Neural cell (in vitro differentiated cells): ENCODE results near the gene KRTAP10-2. TPM values are rescaled to one million over a fixed set of nuclear protein-coding genes. Genes with fewer than 3 reads are reported as not detected.
"Not testable (repeated sequence)": the region's sequence is repeated elsewhere in the genome, so short reads cannot be mapped to it uniquely, and the experiment has no call there.

ENCODE experiments used
- H2AFZ ChIP-seq: fragments of 200-600, 300-800 bp; sonication (generic), shearing (Covaris generic); 2 replicates; pipeline ENCODE4 v1.6.0; 2014; ENCODE audit warnings: low read depth, mild to moderate bottlenecking, antibody characterized with exemption, low read length, moderate library complexity
- H3F3A ChIP-seq: fragments of 200-600 bp; shearing (Covaris generic); 2 replicates; pipeline ENCODE4 v1.6.1; 2016; ENCODE audit warnings: mild to moderate bottlenecking, moderate library complexity, mixed read lengths, antibody characterized with exemption, low read length; ENCODE audit not compliant: insufficient read depth, poor library complexity, severe bottlenecking
- H3K27ac ChIP-seq: fragments of 200-600, 300-800 bp; sonication (generic), shearing (Covaris generic); 2 replicates; pipeline ENCODE4 v1.5.1; 2014; ENCODE audit warnings: mild to moderate bottlenecking, low read length, moderate library complexity
- H3K27me3 ChIP-seq: fragments of 300-800, 200-600 bp; sonication (generic), shearing (Covaris generic); 2 replicates; pipeline ENCODE4 v1.6.0; 2014; ENCODE audit warnings: mild to moderate bottlenecking, low read depth, low read length, moderate library complexity; ENCODE audit not compliant: insufficient read depth
- H3K36me3 ChIP-seq: fragments of 300-800, 200-600 bp; sonication (generic), shearing (Covaris generic); 2 replicates; pipeline ENCODE4 v1.5.1; 2014; ENCODE audit warnings: mild to moderate bottlenecking, antibody characterized with exemption, low read length, moderate library complexity; ENCODE audit not compliant: insufficient read depth
- H3K4me2 ChIP-seq: fragments of 300-800, 200-600 bp; sonication (generic), shearing (Covaris generic); 2 replicates; pipeline ENCODE4 v1.6.0; 2014; ENCODE audit warnings: mild to moderate bottlenecking, low read length
- H3K4me3 ChIP-seq: fragments of 300-800, 200-600 bp; sonication (generic), shearing (Covaris generic); 2 replicates; pipeline ENCODE4 v1.5.1; 2014; ENCODE audit warnings: mild to moderate bottlenecking, low read length, moderate library complexity
- H3K79me2 ChIP-seq: fragments of 200-600 bp; shearing (Covaris generic); replicated peaks from 2 replicates; pipeline ENCODE4 v1.6.0; 2014; ENCODE audit warnings: mild to moderate bottlenecking, low read length, moderate library complexity; ENCODE audit not compliant: insufficient read depth
- H3K9ac ChIP-seq: fragments of 300-800, 200-600 bp; sonication (generic), shearing (Covaris generic); 2 replicates; pipeline ENCODE4 v1.6.1; 2016; ENCODE audit warnings: mild to moderate bottlenecking, low read length, mixed read lengths
- H3K9me2 ChIP-seq: fragments of 200-600 bp; shearing (Covaris generic); 2 replicates; pipeline ENCODE4 v1.6.1; 2016; ENCODE audit warnings: mild to moderate bottlenecking, low read length, mixed read lengths; ENCODE audit not compliant: insufficient read depth
- H3K9me3 ChIP-seq: fragments of 200-600, 300-800 bp; sonication (generic), shearing (Covaris generic); 2 replicates; pipeline ENCODE4 v1.6.1; 2016; ENCODE audit warnings: mild to moderate bottlenecking, mixed run types, low read length, moderate library complexity, mixed read lengths
- H4K20me1 ChIP-seq: fragments of 200-600 bp; shearing (Covaris generic); 2 replicates; pipeline ENCODE4 v1.6.1; 2016; ENCODE audit warnings: mild to moderate bottlenecking, mixed run types; ENCODE audit not compliant: insufficient read depth
- EP300 ChIP-seq: fragments of 450-650 bp; conservative IDR thresholded peaks from 2 replicates; pipeline ENCODE4 v1.6.1; 2014; ENCODE audit warnings: antibody characterized with exemption, mild to moderate bottlenecking, moderate library complexity; ENCODE audit not compliant: poor library complexity, severe bottlenecking
- EZH2 ChIP-seq: fragments of 200-600, 300-800 bp; shearing (Covaris generic), sonication (generic); IDR thresholded peaks from 2 replicates; pipeline ENCODE4 v1.6.1; 2014; ENCODE audit warnings: antibody characterized with exemption, low read length, borderline replicate concordance, mild to moderate bottlenecking; ENCODE audit not compliant: insufficient read depth, poor library complexity, severe bottlenecking
- MXI1 ChIP-seq: fragments of 450-650 bp; conservative IDR thresholded peaks from 2 replicates; pipeline ENCODE4 v1.6.1; 2014; ENCODE audit warnings: antibody characterized with exemption, mild to moderate bottlenecking; ENCODE audit not compliant: poor library complexity, severe bottlenecking
- POLR2AphosphoS5 ChIP-seq: IDR thresholded peaks from 2 replicates; pipeline ENCODE4 v1.6.1; 2012
- RAD21 ChIP-seq: fragments of 450-650 bp; conservative IDR thresholded peaks from 2 replicates; pipeline ENCODE4 v1.6.1; 2014; ENCODE audit warnings: antibody characterized with exemption, mild to moderate bottlenecking, moderate library complexity
- REST ChIP-seq: IDR thresholded peaks from 2 replicates; pipeline ENCODE4 v1.6.1; 2012; ENCODE audit warnings: borderline replicate concordance
- SMC3 ChIP-seq: fragments of 450-650 bp; conservative IDR thresholded peaks from 2 replicates; pipeline ENCODE4 v1.6.1; 2014; ENCODE audit warnings: antibody characterized with exemption, mild to moderate bottlenecking, moderate library complexity; ENCODE audit not compliant: poor library complexity
- TAF1 ChIP-seq: IDR thresholded peaks from 2 replicates; pipeline ENCODE4 v1.6.1; 2012; ENCODE audit warnings: low read depth
- polyA plus RNA-seq: library from polyadenylated mRNA; depleted of rRNA; stranded (reverse); fragments of >200 nt; gene quantifications from 2 replicates; pipeline ENCODE4 v1.2.3, GENCODE V29; 2014
- TF ChIP-seq, protein P1 (sequence below): fragments of 450-650 bp; IDR thresholded peaks from 2 replicates; pipeline ENCODE4 v1.5.1; 2014; ENCODE audit warnings: antibody characterized with exemption, mild to moderate bottlenecking, moderate library complexity; ENCODE audit not compliant: poor library complexity, severe bottlenecking

The KRTAP10-2 gene
- polyA plus RNA-seq, 1 donor from 2014 or later, result not detected

DNA sequence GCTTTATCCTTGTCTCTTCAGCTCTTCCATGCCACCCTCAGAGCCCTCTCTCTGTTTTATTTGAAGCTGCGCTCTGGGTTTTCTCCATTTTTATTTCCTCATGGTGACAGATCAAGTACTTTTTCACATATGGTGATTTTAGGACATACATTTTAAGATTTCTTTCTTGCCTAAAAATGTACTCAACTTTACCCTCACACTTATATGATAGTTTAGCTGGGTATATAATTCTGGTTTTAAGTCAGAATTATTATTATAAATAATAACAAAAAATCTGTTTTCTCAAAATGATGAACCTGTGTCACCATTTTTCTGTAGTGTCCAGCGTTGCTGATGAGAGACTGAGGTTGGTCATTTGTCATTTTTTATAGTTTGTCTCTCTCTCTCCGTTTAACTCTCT is 29.9 kb upstream of the KRTAP10-2 start:
- Histone ChIP-seq H3K4me3 (no peak overlapping the region), H3K79me2 (no peaks in the 10 kb centered on the region), H3K27me3 (no peaks in the 10 kb centered on the region), H3K36me3 (no peaks in the 10 kb centered on the region), H2AFZ (no peak overlapping the region), H4K20me1 (no peaks in the 10 kb centered on the region), H3K27ac (no peak overlapping the region), H3F3A (no peaks in the 10 kb centered on the region), H3K9me2 (no peaks in the 10 kb centered on the region), H3K9ac (no peak overlapping the region), H3K9me3 (no peaks in the 10 kb centered on the region), H3K4me2 (no peak overlapping the region)
- TF ChIP-seq MXI1 (no peak), SMC3 (no peak), POLR2AphosphoS5 (no peak), REST (no peak), RAD21 (no peak), EP300 (no peak), TAF1 (no peak), EZH2 (no peak)
- TF ChIP-seq, protein P1, sequence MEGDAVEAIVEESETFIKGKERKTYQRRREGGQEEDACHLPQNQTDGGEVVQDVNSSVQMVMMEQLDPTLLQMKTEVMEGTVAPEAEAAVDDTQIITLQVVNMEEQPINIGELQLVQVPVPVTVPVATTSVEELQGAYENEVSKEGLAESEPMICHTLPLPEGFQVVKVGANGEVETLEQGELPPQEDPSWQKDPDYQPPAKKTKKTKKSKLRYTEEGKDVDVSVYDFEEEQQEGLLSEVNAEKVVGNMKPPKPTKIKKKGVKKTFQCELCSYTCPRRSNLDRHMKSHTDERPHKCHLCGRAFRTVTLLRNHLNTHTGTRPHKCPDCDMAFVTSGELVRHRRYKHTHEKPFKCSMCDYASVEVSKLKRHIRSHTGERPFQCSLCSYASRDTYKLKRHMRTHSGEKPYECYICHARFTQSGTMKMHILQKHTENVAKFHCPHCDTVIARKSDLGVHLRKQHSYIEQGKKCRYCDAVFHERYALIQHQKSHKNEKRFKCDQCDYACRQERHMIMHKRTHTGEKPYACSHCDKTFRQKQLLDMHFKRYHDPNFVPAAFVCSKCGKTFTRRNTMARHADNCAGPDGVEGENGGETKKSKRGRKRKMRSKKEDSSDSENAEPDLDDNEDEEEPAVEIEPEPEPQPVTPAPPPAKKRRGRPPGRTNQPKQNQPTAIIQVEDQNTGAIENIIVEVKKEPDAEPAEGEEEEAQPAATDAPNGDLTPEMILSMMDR, result no peak

DNA sequence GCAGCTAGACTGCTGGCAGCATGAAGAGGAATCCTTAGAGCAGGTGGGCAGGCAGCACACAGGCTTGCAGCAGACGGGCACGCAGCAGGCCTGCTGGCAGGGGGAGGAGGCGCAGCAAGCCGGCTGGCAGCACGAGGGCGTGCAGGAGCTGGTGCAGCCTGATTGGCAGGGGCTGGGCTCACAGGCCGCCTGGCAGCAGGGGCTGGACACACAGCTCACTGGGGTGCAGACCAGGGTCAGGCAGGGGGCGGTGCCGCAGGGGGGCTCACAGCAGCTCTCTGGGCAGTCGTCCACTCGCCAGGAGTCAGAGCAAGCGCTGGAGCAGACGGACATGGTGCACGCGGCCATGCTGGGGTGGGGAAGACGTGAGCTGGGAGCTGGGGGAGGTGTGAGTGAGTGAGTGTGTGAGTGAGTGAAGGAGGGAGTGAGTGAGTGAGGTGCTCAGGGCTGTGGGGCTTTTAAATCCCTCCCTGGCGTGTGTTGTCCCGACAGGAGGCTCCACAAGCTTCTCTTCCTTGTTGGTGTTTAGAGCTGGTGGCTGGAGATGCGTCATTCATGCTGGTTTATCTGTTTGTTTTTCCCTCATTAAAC is 29.0 kb upstream of the KRTAP10-2 start, which contains the start of gene KRTAP10-5:
TSS of gene KRTAP10-5 (minus strand) at position 374 of the 591 bp plus-strand sequence. CDS start at position 348, 26 bp downstream.
- not testable (repeated sequence) for H4K20me1 ChIP-seq, H3K27me3 ChIP-seq, H2AFZ ChIP-seq, H3K4me3 ChIP-seq, H3K9me3 ChIP-seq, H3K36me3 ChIP-seq, H3K9ac ChIP-seq, H3K79me2 ChIP-seq, H3K27ac ChIP-seq, H3K4me2 ChIP-seq, H3K9me2 ChIP-seq, H3F3A ChIP-seq

GRCh38 chr21:44579833-44580144 is 28.5 kb upstream of the KRTAP10-2 start:
- no peak overlapping the region for H3K27ac ChIP-seq
- H3K27me3 ChIP-seq, result no peaks in the 10 kb centered on the region
- no peaks in the 10 kb centered on the region for H4K20me1 ChIP-seq
- no peaks in the 10 kb centered on the region for H3F3A ChIP-seq
- no peak overlapping the region for H3K4me2 ChIP-seq
- TF ChIP-seq, protein P1, result no peak
- TF ChIP-seq RAD21 (no peak), REST (no peak), SMC3 (no peak), MXI1 (no peak)
- no peak overlapping the region for H3K4me3 ChIP-seq
- no peak overlapping the region for H2AFZ ChIP-seq
- no peaks in the 10 kb centered on the region for H3K36me3 ChIP-seq
- no peaks in the 10 kb centered on the region for H3K9me3 ChIP-seq
- no peaks in the 10 kb centered on the region for H3K79me2 ChIP-seq
- no peaks in the 10 kb centered on the region for H3K9me2 ChIP-seq
- no peak overlapping the region for H3K9ac ChIP-seq
